HS-27A (cell line): ENCODE data around the gene COL4A1.

Source experiments
- DNase-seq: peaks from one replicate; pipeline ENCODE4 v3.0.0-alpha.2; 2012; ENCODE audit warnings: low read depth, missing footprints

COL4A1 gene

DNA sequence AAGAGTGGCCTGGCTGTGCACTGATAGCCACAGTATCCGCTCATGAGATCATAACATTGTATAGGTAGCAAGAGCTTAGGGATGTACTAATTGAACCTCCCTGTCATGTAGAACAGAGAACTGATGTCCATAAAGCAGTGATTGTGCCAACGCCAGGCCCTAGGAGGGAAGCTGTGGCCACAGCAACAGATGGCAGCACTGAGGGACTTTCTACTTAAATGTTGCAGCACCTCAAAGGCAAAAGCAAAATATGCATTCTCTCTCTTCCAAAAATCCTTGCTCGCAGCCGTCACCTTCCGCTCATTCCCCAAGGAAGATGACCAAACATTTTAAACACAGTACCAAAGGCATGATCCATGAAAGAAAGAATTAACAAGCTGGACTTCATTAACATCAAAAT, 32.3 kb downstream of the COL4A1 start:
- DNase-seq, result no peak

GRCh38 chr13:110273254-110273653, 33.7 kb downstream of the COL4A1 start:
- no peak for DNase-seq

DNA sequence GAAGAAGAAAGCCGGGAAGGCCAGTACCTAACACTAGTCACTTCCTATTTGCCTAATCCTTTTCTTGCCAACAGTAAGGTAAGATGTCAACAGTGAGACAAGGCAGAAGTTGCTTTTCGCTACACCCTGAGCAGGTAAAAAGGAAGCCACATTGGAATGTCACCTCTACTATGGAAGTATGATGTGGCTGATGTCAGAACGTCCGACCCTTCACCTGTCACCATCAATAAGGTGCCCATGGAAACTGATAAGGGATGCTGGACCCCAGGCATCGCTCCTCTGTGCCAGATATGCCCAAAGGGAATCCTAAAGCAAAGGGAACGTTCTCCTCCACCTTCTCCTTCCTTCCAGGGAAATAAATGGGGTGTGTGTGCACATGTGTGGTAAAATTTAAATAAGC, 34.3 kb downstream of the COL4A1 start:
- DNase-seq, result no peak

- DNase-seq, result no peak
These were observed 34.7 kb downstream of the COL4A1 start for GRCh38 chr13:110272227-110272626.

- no peak for DNase-seq
These were observed 35.6 kb downstream of the COL4A1 start for GRCh38 chr13:110271313-110271712.

- DNase-seq, result no peak
These were observed 36.5 kb downstream of the COL4A1 start for GRCh38 chr13:110270507-110270906.

- no peak for DNase-seq
These were observed 37.3 kb downstream of the COL4A1 start for GRCh38 chr13:110269509-110270185.

GRCh38 chr13:110268576-110269185, 38.3 kb downstream of the COL4A1 start:
- DNase-seq, result no peak

DNA sequence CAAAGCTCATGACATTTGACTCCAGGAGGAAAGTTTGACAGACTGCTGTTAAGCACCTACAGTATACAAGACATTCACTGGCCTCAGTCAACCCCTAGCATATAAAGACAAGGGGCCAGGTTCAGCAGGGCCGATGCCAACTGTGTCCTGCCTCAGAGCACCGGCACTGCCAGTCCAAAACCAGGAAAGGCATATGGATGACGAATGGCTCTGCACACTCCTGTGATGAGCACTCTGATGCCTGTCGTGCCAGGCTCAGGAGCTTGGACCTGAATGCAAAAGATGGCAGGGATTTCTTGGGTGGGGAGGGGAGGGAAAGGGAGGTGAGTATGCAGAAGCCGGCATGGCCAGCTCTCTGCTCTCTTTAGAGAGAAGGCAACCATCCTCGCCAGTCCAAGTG, 38.9 kb downstream of the COL4A1 start:
- DNase-seq, result no peak

- DNase-seq, result no peak
These were observed 40.0 kb downstream of the COL4A1 start for GRCh38 chr13:110266983-110267382.

- no peak for DNase-seq
These were observed 40.5 kb downstream of the COL4A1 start for GRCh38 chr13:110266431-110266809.

- DNase-seq, result no peak
These were observed 41.1 kb downstream of the COL4A1 start for GRCh38 chr13:110265682-110266430.

GRCh38 chr13:110265341-110265681, 41.6 kb downstream of the COL4A1 start:
- DNase-seq, result no peak

DNA sequence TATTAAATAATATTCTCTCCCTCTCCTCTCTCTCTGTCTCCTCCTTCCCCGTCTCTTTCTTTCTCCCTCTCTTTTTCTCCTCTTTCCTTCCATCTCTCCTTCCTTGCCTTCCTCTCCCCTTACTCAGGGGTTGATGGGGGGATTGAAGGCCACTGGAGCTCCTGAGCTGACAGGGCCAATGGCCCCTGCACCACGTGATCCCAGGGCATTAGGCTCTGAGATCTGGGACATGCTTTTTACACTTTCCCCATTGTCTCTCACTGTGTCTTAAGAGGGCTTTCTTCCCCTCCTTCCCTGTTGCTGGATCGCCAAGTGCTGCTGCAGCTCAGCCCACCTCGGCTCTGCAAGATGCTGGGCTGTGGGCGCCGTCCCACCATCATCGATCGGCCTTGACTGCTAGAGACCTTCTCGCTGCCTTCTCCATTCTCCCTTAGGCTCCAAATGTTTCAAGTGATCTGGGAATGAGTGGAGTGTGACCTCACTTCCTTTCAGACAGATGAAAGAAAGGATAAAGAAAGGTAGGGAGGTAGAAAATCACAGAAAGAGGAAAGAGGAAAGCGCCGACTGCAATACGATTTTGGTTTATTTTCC, 42.2 kb downstream of the COL4A1 start:
- DNase-seq, result no peak

DNA sequence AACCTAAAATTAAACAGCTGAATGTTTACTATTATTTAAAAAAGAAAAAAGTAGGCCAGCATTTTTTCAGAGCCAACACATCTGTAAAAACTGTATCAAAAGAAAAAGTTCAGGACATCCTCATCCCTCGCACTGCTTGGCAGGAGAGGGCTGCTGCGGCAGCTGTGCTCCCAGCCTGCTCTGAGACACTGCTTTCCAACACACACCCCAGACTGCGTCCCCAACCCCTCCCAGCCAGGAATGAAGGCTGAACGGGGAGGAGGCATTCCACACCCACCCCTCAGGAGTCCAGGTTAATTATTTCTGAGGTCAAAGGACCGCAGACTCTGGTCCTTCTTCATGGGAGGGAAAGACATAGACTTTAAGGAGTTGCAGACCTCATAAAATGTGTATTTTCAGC, 43.1 kb downstream of the COL4A1 start:
- DNase-seq, result no peak

DNA sequence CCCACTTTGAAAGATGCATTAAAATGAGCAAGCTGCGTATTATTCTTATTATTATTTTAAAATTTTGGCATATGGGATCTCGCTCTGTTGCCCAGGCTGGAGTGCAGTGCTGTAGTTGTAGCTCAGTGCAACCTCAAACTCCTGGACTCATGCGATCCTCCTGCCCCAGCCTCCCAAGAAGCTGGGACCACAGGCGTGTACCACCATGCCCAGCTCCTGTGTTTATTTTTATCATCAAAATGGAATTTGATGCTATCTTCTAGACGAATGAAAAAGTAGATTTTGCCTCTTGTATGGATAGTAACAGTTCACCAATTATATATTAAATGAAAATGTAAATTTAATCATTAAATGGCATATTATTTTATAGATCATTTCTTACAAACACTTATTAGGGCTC, 43.6 kb downstream of the COL4A1 start:
- no peak for DNase-seq

DNA sequence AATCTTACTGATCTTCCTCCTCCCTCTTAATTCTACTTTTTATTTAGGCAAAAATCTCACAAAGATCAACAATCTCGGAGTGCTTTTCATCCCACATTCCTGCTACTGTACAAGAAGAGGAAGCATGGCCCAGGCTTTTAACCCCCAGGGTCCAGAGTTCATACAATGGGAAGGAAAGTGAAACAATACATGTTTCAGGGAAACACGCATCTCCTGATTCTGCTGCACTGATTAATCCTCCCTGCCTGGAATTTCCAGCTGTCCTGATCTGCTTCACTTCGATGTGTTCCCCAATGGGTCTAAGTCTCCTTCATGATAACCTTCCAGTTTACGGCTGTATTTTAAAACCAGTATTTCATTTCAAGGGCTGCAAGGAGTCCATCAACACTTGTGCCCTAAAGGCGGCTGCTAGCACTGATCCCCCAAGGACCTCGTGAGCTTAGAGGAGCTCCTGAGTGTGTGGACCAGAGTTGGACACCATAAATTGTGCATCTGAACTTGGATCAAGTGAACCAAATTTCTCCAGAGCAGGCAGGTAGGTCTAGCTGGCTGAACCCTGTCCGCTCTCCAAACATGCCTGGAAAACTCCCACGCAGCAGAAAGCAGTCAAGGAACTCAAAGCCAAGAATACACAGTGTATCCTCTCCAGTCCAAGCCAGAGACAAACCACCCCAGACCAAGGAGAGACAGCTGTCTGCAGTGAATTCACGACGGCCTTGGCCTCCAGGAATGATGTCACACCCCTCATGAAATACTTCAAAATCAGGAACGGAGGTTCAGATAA, 44.3 kb downstream of the COL4A1 start:
- no peak for DNase-seq

GRCh38 chr13:110262082-110262436, 44.9 kb downstream of the COL4A1 start:
- no peak for DNase-seq

DNA sequence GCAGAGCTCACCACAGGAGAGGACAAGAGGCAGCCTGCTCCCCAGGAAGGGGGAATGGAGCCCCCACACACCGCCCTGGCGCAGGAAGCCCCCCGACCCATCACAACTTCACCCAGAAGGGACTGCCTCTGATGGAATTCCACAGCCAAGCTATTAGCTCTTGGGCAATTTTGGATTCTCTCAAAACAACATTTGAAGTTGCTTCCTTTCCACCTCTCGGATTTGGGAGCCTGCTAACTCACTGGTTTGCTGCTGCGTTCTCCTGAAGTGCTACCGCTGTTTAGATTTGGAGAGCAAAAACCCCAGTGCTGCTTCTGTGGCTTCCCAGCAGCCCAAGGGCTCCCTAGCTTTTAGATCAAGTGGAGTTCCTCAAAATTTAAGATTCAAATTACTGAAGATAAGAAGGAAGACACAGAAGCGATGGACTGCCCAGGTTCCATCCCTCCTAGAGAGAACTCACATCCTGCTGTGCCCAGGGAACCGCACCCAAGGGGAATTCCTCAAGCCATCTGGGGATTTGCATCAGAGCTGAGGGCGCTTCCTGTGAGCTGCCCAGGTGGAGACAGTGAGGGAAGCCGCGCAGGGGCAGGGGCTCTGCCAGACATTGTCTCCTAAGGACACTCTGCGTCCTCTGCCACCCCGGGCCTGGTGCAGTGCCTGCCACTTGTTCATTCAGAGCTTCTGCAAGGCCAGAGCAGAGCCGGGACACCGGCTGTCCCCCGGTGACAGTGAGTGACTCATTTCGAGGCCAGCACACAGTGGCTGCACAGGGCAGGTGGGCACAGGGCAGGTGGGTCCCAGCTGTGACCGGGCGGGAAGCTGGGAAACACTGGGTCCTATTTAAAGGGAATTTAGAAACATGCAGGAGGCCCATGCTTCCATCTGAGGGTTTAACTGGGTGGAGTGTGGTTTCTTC, 45.5 kb downstream of the COL4A1 start:
- DNase-seq, result no peak

DNA sequence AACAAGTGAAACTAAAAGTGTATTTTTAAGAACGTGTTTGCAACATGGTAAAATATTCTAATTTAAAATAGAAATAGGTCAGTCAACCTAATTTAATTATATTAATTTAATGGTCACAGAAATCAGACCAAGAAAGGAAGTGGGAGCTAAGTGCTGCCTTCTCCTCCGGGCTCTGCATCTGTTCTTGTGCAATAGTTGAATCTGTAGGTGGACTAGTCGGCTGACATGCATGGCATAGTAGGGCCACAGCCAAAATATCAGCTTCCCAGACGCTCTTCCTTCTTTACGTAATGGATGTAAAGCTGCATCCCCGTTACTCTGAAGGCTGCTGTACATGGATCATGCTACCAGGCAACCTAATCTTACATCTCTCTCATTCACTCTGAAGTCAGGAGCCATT, 47.3 kb downstream of the COL4A1 start:
- DNase-seq, result no peak

DNA sequence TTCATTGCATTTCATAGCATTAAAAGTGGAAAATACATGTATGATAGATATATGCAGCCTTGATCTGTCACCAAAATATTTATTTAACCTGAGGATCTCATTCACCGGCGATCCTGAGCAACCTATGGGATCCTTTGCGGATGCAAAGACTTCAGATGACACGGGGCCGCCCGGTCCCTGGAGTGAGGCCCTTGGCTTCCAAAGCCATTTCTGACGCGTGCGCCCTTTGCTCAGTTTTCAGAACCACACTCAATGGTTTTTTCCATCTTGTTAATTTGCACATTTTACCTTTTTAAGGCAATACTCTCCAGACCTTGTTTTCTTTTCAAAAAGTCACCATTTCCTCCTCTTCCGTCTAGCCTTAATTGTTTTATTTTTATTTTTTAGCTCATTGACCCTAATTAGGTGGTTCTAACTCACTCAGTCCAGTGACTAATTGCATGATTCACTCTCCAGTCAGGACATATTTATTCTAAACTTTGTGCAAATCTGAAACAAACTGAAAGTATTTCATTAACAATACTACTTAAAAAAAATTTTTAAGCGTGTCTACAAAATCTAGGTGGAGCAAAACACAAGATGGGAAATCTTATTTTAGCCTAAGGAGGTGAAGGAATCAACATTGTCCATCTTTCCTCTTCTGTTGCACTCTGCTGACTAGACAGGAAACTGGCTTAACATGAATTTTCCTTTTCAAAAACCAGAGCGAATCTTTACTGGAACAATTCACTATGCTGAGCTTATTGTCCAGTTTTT, 47.9 kb downstream of the COL4A1 start:
- no peak for DNase-seq
